NCI-H2227 (cell line): ENCODE results near the gene PRKAG2.

Experiments used
- DNase-seq: peaks from one replicate; lab custom pipeline; 2025; ENCODE audit not compliant: unreplicated experiment; lab: John Stamatoyannopoulos, UW

Gene PRKAG2

GRCh38 chr7:151662251-151662826, 214.6 kb downstream of the PRKAG2 start:
- DNase-seq, result no peak

- no peak for DNase-seq
Observed at GRCh38 chr7:151661587-151661986, 215.3 kb downstream of the PRKAG2 start.

- DNase-seq, result no peak
Observed at GRCh38 chr7:151660141-151660540, 216.8 kb downstream of the PRKAG2 start.

GRCh38 chr7:151659219-151659618, 217.7 kb downstream of the PRKAG2 start:
- DNase-seq, result no peak

GRCh38 chr7:151658778-151659177, 218.1 kb downstream of the PRKAG2 start:
- no peak for DNase-seq

- no peak for DNase-seq
Observed at GRCh38 chr7:151657173-151657572, 219.7 kb downstream of the PRKAG2 start.

GRCh38 chr7:151655555-151655954, 221.4 kb downstream of the PRKAG2 start:
- DNase-seq, result no peak

GRCh38 chr7:151652111-151652510, 224.8 kb downstream of the PRKAG2 start:
- DNase-seq, result no peak

- no peak for DNase-seq
Observed at GRCh38 chr7:151650161-151650560, 226.8 kb downstream of the PRKAG2 start.

GRCh38 chr7:151648429-151648828, 228.5 kb downstream of the PRKAG2 start:
- peak; percentile 53 for DNase-seq

- no peak for DNase-seq
Observed at GRCh38 chr7:151647874-151648273, 229.0 kb downstream of the PRKAG2 start.

- no peak for DNase-seq
Observed at GRCh38 chr7:151647006-151647405, 229.9 kb downstream of the PRKAG2 start.

- DNase-seq, result no peak
Observed at GRCh38 chr7:151645311-151645710, 231.6 kb downstream of the PRKAG2 start.

GRCh38 chr7:151644554-151644953, 232.4 kb downstream of the PRKAG2 start:
- DNase-seq, result no peak

- no peak for DNase-seq
Observed at GRCh38 chr7:151642746-151643145, 234.2 kb downstream of the PRKAG2 start.

- no peak for DNase-seq
Observed at GRCh38 chr7:151641587-151641986, 235.3 kb downstream of the PRKAG2 start.

GRCh38 chr7:151637781-151638261, 239.1 kb downstream of the PRKAG2 start:
- no peak for DNase-seq

- DNase-seq, result no peak
Observed at GRCh38 chr7:151634643-151635042, 242.3 kb downstream of the PRKAG2 start.

- no peak for DNase-seq
Observed at GRCh38 chr7:151633516-151633812, 243.5 kb downstream of the PRKAG2 start.

GRCh38 chr7:151632750-151633515, 244.0 kb downstream of the PRKAG2 start:
- peak; percentile 54 for DNase-seq

GRCh38 chr7:151631953-151632749, 244.8 kb downstream of the PRKAG2 start:
- DNase-seq, result peak; percentile 94

- peak; percentile 57 for DNase-seq
Observed at GRCh38 chr7:151631570-151631952, 245.4 kb downstream of the PRKAG2 start.
